ENCODE measurements around the gene HSF2.

GRCh38 chr6:122399348-122400120, at the start of gene HSF2:
- TF ChIP-seq POLR2AphosphoS5 (IDR thresholded peaks at IDR 0.05; ENCODE audit: low read depth) (peak; percentile 63), CTCF (conservative IDR thresholded peaks at IDR 0.05; ENCODE audit: low read depth in 2 of 2) (peak in 1 of 2 experiments; percentile 38; a peak in 2 of 4 replicates), EZH2phosphoT487 (IDR thresholded peaks at IDR 0.05; ENCODE audit: unreplicated experiment) (no peak), JUNB (IDR thresholded peaks at IDR 0.05; ENCODE audit: unreplicated experiment) (no peak), ETS1 (IDR thresholded peaks at IDR 0.05) (no peak), EZH2 (IDR thresholded peaks at IDR 0.05; ENCODE audit: low read depth, unreplicated experiment) (no peak)
